CD14-positive monocyte (primary cell): ENCODE data around the gene KLHL12. TPM values are rescaled to one million over a fixed set of nuclear protein-coding genes. Genes with fewer than 3 reads are reported as not detected.
A peak's percentile ranks its signal among the peaks of the same experiment; 100 is the strongest.

Source experiments
- DNase-seq, 3 donors: peaks; one replicate each; pipeline ENCODE4 v3.0.0-alpha.2; 2011 to 2022
- H2AFZ ChIP-seq: 2 replicates; pipeline ENCODE4 v1.6.0; 2012; ENCODE audit warnings: mild to moderate bottlenecking, low read depth, low read length, inconsistent platforms; ENCODE audit not compliant: insufficient read depth, poor library complexity, severe bottlenecking
- H3K27ac ChIP-seq, 2 donors: 1 replicate in 1 of 2; 2 replicates in 1 of 2; pipeline ENCODE4 v1.5.1; 2012 to 2013; ENCODE audit warnings: low read length in 2 of 2, control low read depth in 1 of 2, inconsistent platforms in 1 of 2, low read depth in 1 of 2, mild to moderate bottlenecking in 1 of 2
- H3K27me3 ChIP-seq, 2 donors: one replicate each; pipeline versions ENCODE4 v1.6.0 to v1.6.1; 2011 to 2013; ENCODE audit warnings: low read length in 2 of 2; ENCODE audit not compliant: control insufficient read depth in 2 of 2, insufficient read depth in 2 of 2
- H3K36me3 ChIP-seq, 2 donors: replicated peaks in 1 of 2; 1 replicate in 1 of 2; 2 replicates in 1 of 2; pipeline versions ENCODE4 v1.5.1 to v1.6.1; 2012 to 2013; ENCODE audit warnings: low read length in 2 of 2, control low read depth in 1 of 2, inconsistent platforms in 1 of 2, mild to moderate bottlenecking in 1 of 2; ENCODE audit not compliant: insufficient read depth in 2 of 2, control insufficient read depth in 1 of 2
- H3K4me1 ChIP-seq, 2 donors: 1 replicate in 1 of 2; 2 replicates in 1 of 2; pipeline versions ENCODE4 v1.5.1 to v1.6.1; 2012 to 2013; ENCODE audit warnings: low read length in 2 of 2, control low read depth in 1 of 2, inconsistent platforms in 1 of 2, mild to moderate bottlenecking in 1 of 2, moderate library complexity in 1 of 2; ENCODE audit not compliant: insufficient read depth in 2 of 2, control insufficient read depth in 1 of 2
- H3K4me2 ChIP-seq: replicated peaks from 2 replicates; pipeline ENCODE3; 2012; ENCODE audit warnings: low read length, moderate library complexity, mild to moderate bottlenecking; ENCODE audit not compliant: poor library complexity, severe bottlenecking; ENCODE audit errors: extremely low read depth
- H3K4me3 ChIP-seq, 3 experiments: fragments of 200-600 bp in 1 of 3; sonication (generic) in 1 of 3; replicated peaks in 1 of 3; 1 replicate in 2 of 3; 2 replicates in 1 of 3; pipeline ENCODE4 v1.5.1; 2011 to 2013; ENCODE audit warnings: low read length in 3 of 3, mild to moderate bottlenecking in 3 of 3, control low read depth in 2 of 3, low read depth in 2 of 3, inconsistent platforms in 1 of 3, moderate library complexity in 1 of 3
- H3K79me2 ChIP-seq: 2 replicates; pipeline ENCODE4 v1.6.0; 2012; ENCODE audit warnings: mild to moderate bottlenecking, control low read depth, inconsistent platforms, low read length, moderate library complexity; ENCODE audit not compliant: insufficient read depth
- H3K9ac ChIP-seq: 2 replicates; pipeline ENCODE4 v1.6.0; 2017; ENCODE audit warnings: low read length, mild to moderate bottlenecking; ENCODE audit not compliant: insufficient read depth, poor library complexity, severe bottlenecking
- H3K9me3 ChIP-seq, 2 donors: replicated peaks in 1 of 2; 1 replicate in 1 of 2; 2 replicates in 1 of 2; pipeline versions ENCODE4 v1.5.1 to v1.6.1; 2012 to 2013; ENCODE audit warnings: low read length in 2 of 2, control low read depth in 1 of 2; ENCODE audit not compliant: control insufficient read depth in 1 of 2, insufficient read depth in 1 of 2
- H4K20me1 ChIP-seq: 2 replicates; pipeline ENCODE4 v1.6.0; 2012; ENCODE audit warnings: mild to moderate bottlenecking, low read length, control low read depth, moderate library complexity; ENCODE audit not compliant: insufficient read depth
- H3K27ac Mint-ChIP-seq, 7 donors: one replicate each; pipeline ENCODE4 v1.8.0; 2020; ENCODE audit warnings: mild to moderate bottlenecking in 7 of 7, mixed read lengths in 7 of 7, moderate library complexity in 6 of 7, inconsistent platforms in 2 of 7
- H3K27me3 Mint-ChIP-seq, 3 donors: one replicate each; pipeline ENCODE4 v1.8.0; 2021 to 2022; ENCODE audit warnings: low read depth in 3 of 3, mild to moderate bottlenecking in 3 of 3, mixed read lengths in 3 of 3, moderate library complexity in 3 of 3, inconsistent platforms in 1 of 3
- H3K36me3 Mint-ChIP-seq, 2 donors: one replicate each; pipeline ENCODE4 v1.8.0; 2020; ENCODE audit warnings: mixed read lengths in 2 of 2, inconsistent platforms in 1 of 2, mild to moderate bottlenecking in 1 of 2
- H3K4me1 Mint-ChIP-seq: one replicate; pipeline ENCODE4 v1.8.0; 2020; ENCODE audit warnings: mild to moderate bottlenecking, mixed read lengths
- H3K4me3 Mint-ChIP-seq, 2 donors: one replicate each; pipeline ENCODE4 v1.8.0; 2020; ENCODE audit warnings: mild to moderate bottlenecking in 2 of 2, mixed read lengths in 2 of 2, moderate library complexity in 1 of 2
- H3K9me3 Mint-ChIP-seq, 7 donors: one replicate each; pipeline ENCODE4 v1.8.0; 2020 to 2022; ENCODE audit warnings: mixed read lengths in 7 of 7, mild to moderate bottlenecking in 6 of 7, moderate library complexity in 6 of 7, inconsistent platforms in 2 of 7
- WGBS: methylation state at CpG from one replicate; pipeline ENCODE4 v1.1.5; 2013; ENCODE audit warnings: missing lambda C conversion rate; ENCODE audit not compliant: insufficient coverage; 5-methylcytosine and 5-hydroxymethylcytosine counted together
- intact Hi-C, 2 donors: fragments of 100-400 bp; cut with micrococcal nuclease; formaldehyde crosslinking; loops; one replicate each; pipeline versions ENCODE4 v1.15.0 to v1.15.1; 2023
- polyA plus RNA-seq, 3 donors: library from polyadenylated mRNA; depleted of rRNA in 1 of 3; unstranded in 2 of 3; stranded (reverse) in 1 of 3; fragments of 300-500 nt in 2 of 3; fragments of >200 nt in 1 of 3; fragmentation: Illumina TruSeq in 2 of 3; gene quantifications; 1 replicate in 2 of 3; 2 replicates in 1 of 3; pipeline ENCODE4 v1.2.3, GENCODE V29; 2012 to 2021
- TF ChIP-seq, protein P1 (sequence below): fragments of 200-600 bp; IDR thresholded peaks from one replicate; pipeline ENCODE4 v1.8.0; 2022; ENCODE audit warnings: antibody characterized with exemption, mild to moderate bottlenecking

Gene KLHL12
- polyA plus RNA-seq, 3 donors, result 20.7 to 36.7 (median 21.9) TPM

DNA sequence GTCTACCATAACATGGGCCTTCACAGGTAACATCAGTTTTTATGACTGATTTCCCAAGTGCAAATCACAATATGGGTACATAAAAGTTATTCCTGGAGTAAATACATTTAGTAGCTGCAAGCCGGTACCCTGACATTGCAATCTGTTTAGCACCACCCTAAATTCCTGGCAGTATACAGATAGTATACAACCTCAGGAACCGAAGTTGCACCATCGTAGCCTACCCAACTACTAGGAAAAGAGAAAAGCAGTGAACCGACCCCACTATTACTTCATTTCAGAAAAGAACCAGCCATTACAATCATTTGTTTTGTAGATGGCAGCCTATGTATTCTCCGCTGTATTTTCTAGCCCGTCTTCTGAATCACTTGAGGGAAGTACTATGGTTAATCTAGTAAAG, 29.9 kb upstream of the KLHL12 start:
- H3K9me3 Mint-ChIP-seq, result no peaks in the 10 kb centered on the region
- intact Hi-C loops, result loop anchor here in 1 of 2 donors (1.0 to 10.0 kb wide), 2 partner anchors 30 to 48 kb away; partner anchors contain the start of genes KLHL12 and TMEM183A
- H3K27me3 Mint-ChIP-seq, result peaks cover 0 to 2% (median 0%) of the 10 kb centered on the region in 3 donors
- WGBS, result 83% methylated on average over 1 of the region's 6 CpGs
- H3K27ac ChIP-seq, result peak overlapping the region in 1 of 2 donors; percentile 98
- H3K9ac ChIP-seq, result peak overlapping the region; percentile 98
- no peaks in the 10 kb centered on the region for H3K27me3 ChIP-seq
- H3K4me1 ChIP-seq, result peaks cover 52 to 62% of the 10 kb centered on the region in 2 donors
- no peak for DNase-seq
- peak overlapping the region; percentile 91 for H3K4me2 ChIP-seq
- no peak overlapping the region for H2AFZ ChIP-seq
- H4K20me1 ChIP-seq, result peaks cover 7% of the 10 kb centered on the region
- peaks cover 5 to 18% of the 10 kb centered on the region in 2 donors for H3K36me3 ChIP-seq
- H3K79me2 ChIP-seq, result peaks cover 51% of the 10 kb centered on the region
- H3K4me3 Mint-ChIP-seq, result peak overlapping the region; percentile 87 to 92
- H3K4me1 Mint-ChIP-seq, result peaks cover 60% of the 10 kb centered on the region
- no peaks in the 10 kb centered on the region for H3K9me3 ChIP-seq
- peak overlapping the region; percentile 14 to 95 (median 89) for H3K27ac Mint-ChIP-seq
- peak overlapping the region; percentile 59 to 93 (median 91) for H3K4me3 ChIP-seq
- TF ChIP-seq, protein P1, sequence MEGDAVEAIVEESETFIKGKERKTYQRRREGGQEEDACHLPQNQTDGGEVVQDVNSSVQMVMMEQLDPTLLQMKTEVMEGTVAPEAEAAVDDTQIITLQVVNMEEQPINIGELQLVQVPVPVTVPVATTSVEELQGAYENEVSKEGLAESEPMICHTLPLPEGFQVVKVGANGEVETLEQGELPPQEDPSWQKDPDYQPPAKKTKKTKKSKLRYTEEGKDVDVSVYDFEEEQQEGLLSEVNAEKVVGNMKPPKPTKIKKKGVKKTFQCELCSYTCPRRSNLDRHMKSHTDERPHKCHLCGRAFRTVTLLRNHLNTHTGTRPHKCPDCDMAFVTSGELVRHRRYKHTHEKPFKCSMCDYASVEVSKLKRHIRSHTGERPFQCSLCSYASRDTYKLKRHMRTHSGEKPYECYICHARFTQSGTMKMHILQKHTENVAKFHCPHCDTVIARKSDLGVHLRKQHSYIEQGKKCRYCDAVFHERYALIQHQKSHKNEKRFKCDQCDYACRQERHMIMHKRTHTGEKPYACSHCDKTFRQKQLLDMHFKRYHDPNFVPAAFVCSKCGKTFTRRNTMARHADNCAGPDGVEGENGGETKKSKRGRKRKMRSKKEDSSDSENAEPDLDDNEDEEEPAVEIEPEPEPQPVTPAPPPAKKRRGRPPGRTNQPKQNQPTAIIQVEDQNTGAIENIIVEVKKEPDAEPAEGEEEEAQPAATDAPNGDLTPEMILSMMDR, result no peak
- H3K36me3 Mint-ChIP-seq, result peaks cover 21 to 31% of the 10 kb centered on the region in 2 donors

DNA sequence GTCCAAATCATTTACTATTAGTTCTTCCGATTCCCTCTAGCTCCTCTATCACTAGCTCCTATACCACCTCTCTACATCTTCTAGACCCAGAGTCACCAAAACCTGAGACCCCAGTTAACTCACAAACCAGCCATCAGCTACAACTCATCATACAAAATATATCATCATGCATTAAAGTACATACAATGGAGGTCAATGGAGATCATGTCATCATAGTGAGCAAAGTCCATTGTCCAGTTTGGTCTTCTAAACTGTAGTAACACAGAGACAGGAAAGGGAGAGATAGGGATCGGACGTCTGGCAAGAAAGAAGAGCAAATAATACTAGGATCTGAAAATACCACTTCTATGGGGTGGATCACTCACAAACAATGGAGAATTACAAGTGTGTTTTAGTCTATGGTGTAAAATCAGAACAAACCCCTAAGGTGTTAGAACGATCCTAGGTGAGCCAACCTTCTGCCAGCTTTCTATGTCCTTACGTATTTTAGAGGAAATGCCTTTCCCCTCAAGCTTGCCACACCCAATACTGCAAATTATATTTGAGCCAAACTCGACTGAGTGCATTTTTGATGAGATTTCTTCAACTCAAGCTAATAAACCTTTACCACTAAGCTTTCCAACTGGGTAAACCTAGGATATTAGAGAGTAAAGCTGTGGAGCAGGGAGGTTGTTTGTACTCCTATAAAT, 27.2 kb upstream of the KLHL12 start:
- Mint-ChIP-seq H3K36me3 (peaks cover 33 to 44% of the 10 kb centered on the region in 2 donors), H3K4me1 (peaks cover 68% of the 10 kb centered on the region), H3K9me3 (no peaks in the 10 kb centered on the region), H3K4me3 (peak overlapping the region in 1 of 2 donors; percentile 5), H3K27me3 (no peaks in the 10 kb centered on the region), H3K27ac (peak overlapping the region; percentile 2 to 99 (median 84))
- intact Hi-C loops, result loop anchor here in 1 of 2 donors (10.0 kb wide), 1 partner anchor 51 kb away; the partner anchor contains the start of gene TMEM183A
- Histone ChIP-seq H3K79me2 (peaks cover 78% of the 10 kb centered on the region), H3K4me2 (peak overlapping the region; percentile 66), H3K4me3 (peak overlapping the region in 1 of 3 experiments; percentile 55), H3K27me3 (no peaks in the 10 kb centered on the region), H2AFZ (no peak overlapping the region), H4K20me1 (peaks cover 12% of the 10 kb centered on the region), H3K9ac (no peak overlapping the region), H3K9me3 (no peaks in the 10 kb centered on the region), H3K36me3 (peaks cover 13 to 32% of the 10 kb centered on the region in 2 donors), H3K27ac (peak overlapping the region in 1 of 2 donors; percentile 95), H3K4me1 (peaks cover 58 to 68% of the 10 kb centered on the region in 2 donors)
- no peak for DNase-seq
- TF ChIP-seq, protein P1, result no peak
- WGBS, result 92% methylated on average over 1 of the region's 6 CpGs
